ENCODE measurements around the gene BRD7. TPM values are rescaled to one million over a fixed set of nuclear protein-coding genes. Genes with fewer than 3 reads are reported as not detected.

Gene BRD7
- total RNA-seq, 2 experiments from 2014 or later, result 102 to 105 TPM

- Mint-ChIP-seq H3K9me3 (no peaks in the 10 kb centered on the region), H3K27me3 (no peaks in the 10 kb centered on the region), H3K4me3 (peak overlapping the region; percentile 89), H3K4me1 (peaks cover 97% of the 10 kb centered on the region), H3K27ac (peak overlapping the region; percentile 97), H3K36me3 (ENCODE audit: low read depth) (peaks cover 61% of the 10 kb centered on the region)
- DNase-seq, result peak; percentile 62
- POLR2A ChIA-PET, result interaction anchor here (0.9 to 1.0 kb wide), 2 partner anchors 10 to 64 kb away, joined by 3 read pairs; no protein-coding TSS in a partner anchor
- CTCF ChIA-PET, result interaction anchor here (0.8 to 4.4 kb wide), 20 partner anchors 7 to 391 kb away, joined by 3 to 21 read pairs (median 4); partner anchors contain the start of genes BRD7 and CNEP1R1
Observed at GRCh38 chr16:50274326-50275097, 94.3 kb downstream of the BRD7 start.

GRCh38 chr16:50273888-50274325 lies 94.9 kb downstream of the BRD7 start:
- CTCF ChIA-PET, result interaction anchor here (1.0 to 4.4 kb wide), 15 partner anchors 8 to 249 kb away, joined by 3 to 21 read pairs (median 4); partner anchors contain the start of genes BRD7 and CNEP1R1
- peaks cover 59% of the 10 kb centered on the region for H3K36me3 Mint-ChIP-seq (ENCODE audit: low read depth)
- POLR2A ChIA-PET, result interaction anchor here (0.9 to 1.0 kb wide), 2 partner anchors 11 to 64 kb away, joined by 3 read pairs; no protein-coding TSS in a partner anchor

GRCh38 chr16:50273382-50273690 lies 95.5 kb downstream of the BRD7 start:
- DNase-seq, result no peak
- peaks cover 96% of the 10 kb centered on the region for H3K4me1 Mint-ChIP-seq
- peak overlapping the region; percentile 89 for H3K4me3 Mint-ChIP-seq
- H3K27me3 Mint-ChIP-seq, result no peaks in the 10 kb centered on the region
- ChIA-PET CTCF (interaction anchor here (1.0 to 4.4 kb wide), 12 partner anchors 9 to 248 kb away, joined by 3 to 21 read pairs (median 4); partner anchors contain the start of genes BRD7 and CNEP1R1), POLR2A (interaction anchor here (0.9 kb wide), 1 partner anchor 65 kb away, joined by 3 read pairs; no protein-coding TSS in a partner anchor)
- peak overlapping the region; percentile 97 for H3K27ac Mint-ChIP-seq
- no peaks in the 10 kb centered on the region for H3K9me3 Mint-ChIP-seq
- peaks cover 62% of the 10 kb centered on the region for H3K36me3 Mint-ChIP-seq (ENCODE audit: low read depth)

More at GRCh38 chr16:50273888-50274325, 94.9 kb downstream of the BRD7 start:
- H3K4me3 Mint-ChIP-seq, result peak overlapping the region; percentile 89
- H3K4me1 Mint-ChIP-seq, result peaks cover 97% of the 10 kb centered on the region
- peak; percentile 62 for DNase-seq
- peak overlapping the region; percentile 97 for H3K27ac Mint-ChIP-seq
- no peaks in the 10 kb centered on the region for H3K27me3 Mint-ChIP-seq
- H3K9me3 Mint-ChIP-seq, result no peaks in the 10 kb centered on the region

- no peaks in the 10 kb centered on the region for H3K27me3 Mint-ChIP-seq
- peaks cover 92% of the 10 kb centered on the region for H3K4me1 Mint-ChIP-seq
- peak overlapping the region; percentile 97 for H3K27ac Mint-ChIP-seq
- CTCF ChIA-PET, result interaction anchor here (0.9 to 4.4 kb wide), 11 partner anchors 9 to 248 kb away, joined by 3 to 21 read pairs (median 5); partner anchors contain the start of gene CNEP1R1
- H3K4me3 Mint-ChIP-seq, result peak overlapping the region; percentile 89
- POLR2A ChIA-PET, result no interaction called here
- H3K36me3 Mint-ChIP-seq (ENCODE audit: low read depth), result peaks cover 58% of the 10 kb centered on the region
- no peaks in the 10 kb centered on the region for H3K9me3 Mint-ChIP-seq
- DNase-seq, result no peak
Observed at GRCh38 chr16:50272687-50273381, 96.0 kb downstream of the BRD7 start.

GRCh38 chr16:50272111-50272571 lies 96.6 kb downstream of the BRD7 start:
- peaks cover 90% of the 10 kb centered on the region for H3K4me1 Mint-ChIP-seq
- peaks cover 52% of the 10 kb centered on the region for H3K36me3 Mint-ChIP-seq (ENCODE audit: low read depth)
- no peak overlapping the region for H3K4me3 Mint-ChIP-seq
- H3K27me3 Mint-ChIP-seq, result no peaks in the 10 kb centered on the region
- ChIA-PET POLR2A (no interaction called here), CTCF (interaction anchor here (0.9 to 4.4 kb wide), 5 partner anchors 10 to 94 kb away, joined by 3 to 15 read pairs (median 3); no protein-coding TSS in a partner anchor)
- H3K27ac Mint-ChIP-seq, result peak overlapping the region; percentile 97
- H3K9me3 Mint-ChIP-seq, result no peaks in the 10 kb centered on the region
- no peak for DNase-seq

GRCh38 chr16:50271148-50272041 lies 97.4 kb downstream of the BRD7 start:
- DNase-seq, result no peak
- Mint-ChIP-seq H3K9me3 (no peaks in the 10 kb centered on the region), H3K27me3 (no peaks in the 10 kb centered on the region), H3K4me3 (no peak overlapping the region), H3K36me3 (ENCODE audit: low read depth) (peaks cover 53% of the 10 kb centered on the region), H3K4me1 (peaks cover 84% of the 10 kb centered on the region), H3K27ac (peak overlapping the region; percentile 97)
- CTCF ChIA-PET, result interaction anchor here (0.9 to 4.4 kb wide), 7 partner anchors 9 to 95 kb away, joined by 3 to 15 read pairs (median 4); no protein-coding TSS in a partner anchor
- POLR2A ChIA-PET, result no interaction called here

- no peaks in the 10 kb centered on the region for H3K27me3 Mint-ChIP-seq
Observed at GRCh38 chr16:50270510-50271147, 98.2 kb downstream of the BRD7 start.

GRCh38 chr16:50269769-50270509 lies 98.8 kb downstream of the BRD7 start:
- H3K27me3 Mint-ChIP-seq, result no peaks in the 10 kb centered on the region
- H3K36me3 Mint-ChIP-seq (ENCODE audit: low read depth), result peaks cover 46% of the 10 kb centered on the region
- DNase-seq, result no peak
- H3K4me1 Mint-ChIP-seq, result peaks cover 84% of the 10 kb centered on the region
- H3K27ac Mint-ChIP-seq, result peak overlapping the region; percentile 71
- H3K9me3 Mint-ChIP-seq, result no peaks in the 10 kb centered on the region
- ChIA-PET POLR2A (no interaction called here), CTCF (interaction anchor here (1.6 to 2.8 kb wide), 4 partner anchors 8 to 60 kb away, joined by 4 to 9 read pairs (median 6); no protein-coding TSS in a partner anchor)
- peak overlapping the region; percentile 54 for H3K4me3 Mint-ChIP-seq

More at GRCh38 chr16:50270510-50271147, 98.2 kb downstream of the BRD7 start:
- POLR2A ChIA-PET, result no interaction called here
- no peaks in the 10 kb centered on the region for H3K9me3 Mint-ChIP-seq
- peaks cover 84% of the 10 kb centered on the region for H3K4me1 Mint-ChIP-seq
- CTCF ChIA-PET, result interaction anchor here (1.6 to 1.9 kb wide), 3 partner anchors 10 to 61 kb away, joined by 4 to 6 read pairs (median 5); no protein-coding TSS in a partner anchor
- no peak overlapping the region for H3K4me3 Mint-ChIP-seq
- peak overlapping the region; percentile 71 for H3K27ac Mint-ChIP-seq
- H3K36me3 Mint-ChIP-seq (ENCODE audit: low read depth), result peaks cover 49% of the 10 kb centered on the region
- no peak for DNase-seq

GRCh38 chr16:50269061-50269705 lies 99.6 kb downstream of the BRD7 start:
- no peaks in the 10 kb centered on the region for H3K27me3 Mint-ChIP-seq
- H3K9me3 Mint-ChIP-seq, result no peaks in the 10 kb centered on the region
- peaks cover 43% of the 10 kb centered on the region for H3K36me3 Mint-ChIP-seq (ENCODE audit: low read depth)
- DNase-seq, result no peak
- ChIA-PET CTCF (interaction anchor here (0.9 to 2.8 kb wide), 6 partner anchors 9 to 244 kb away, joined by 3 to 9 read pairs (median 4); partner anchors contain the start of gene CNEP1R1), POLR2A (no interaction called here)
- H3K4me1 Mint-ChIP-seq, result peaks cover 86% of the 10 kb centered on the region
- peak overlapping the region; percentile 80 for H3K27ac Mint-ChIP-seq
- peak overlapping the region; percentile 54 for H3K4me3 Mint-ChIP-seq

GRCh38 chr16:50268352-50268751 lies 100.4 kb downstream of the BRD7 start:
- H3K27me3 Mint-ChIP-seq, result no peaks in the 10 kb centered on the region
- H3K4me3 Mint-ChIP-seq, result peak overlapping the region; percentile 96
- peaks cover 86% of the 10 kb centered on the region for H3K4me1 Mint-ChIP-seq
- no peaks in the 10 kb centered on the region for H3K9me3 Mint-ChIP-seq
- peak overlapping the region; percentile 96 for H3K27ac Mint-ChIP-seq
- H3K36me3 Mint-ChIP-seq (ENCODE audit: low read depth), result peaks cover 37% of the 10 kb centered on the region
- ChIA-PET CTCF (interaction anchor here (0.8 to 2.8 kb wide), 6 partner anchors 10 to 243 kb away, joined by 3 to 9 read pairs (median 4); partner anchors contain the start of gene CNEP1R1), POLR2A (interaction anchor here (0.5 kb wide), 1 partner anchor 166 kb away, joined by 4 read pairs; no protein-coding TSS in a partner anchor)
- DNase-seq, result peak; percentile 37
